GM21390 (cell line): ENCODE measurements around the gene PCDHA2.
"Not testable (repeated sequence)": the region's sequence is repeated elsewhere in the genome, so short reads cannot be mapped to it uniquely, and the experiment has no call there.

ENCODE experiments used
- ATAC-seq: cut with Tn5 transposase; IDR thresholded peaks from one replicate; pipeline ENCODE4 v1.9.1; 2021; ENCODE audit not compliant: unreplicated experiment

Gene PCDHA2

GRCh38 chr5:140794595-140795258 lies at the start of gene PCDHA2:
Gene PCDHA2, plus strand, starts transcription at chr5:140794852.
- no peak for ATAC-seq

GRCh38 chr5:140753561-140753960 lies 41.1 kb upstream of the PCDHA2 start:
- no peak for ATAC-seq

GRCh38 chr5:140764177-140764973 lies 30.3 kb upstream of the PCDHA2 start:
- no peak for ATAC-seq

GRCh38 chr5:140767444-140767843 lies 27.2 kb upstream of the PCDHA2 start:
- no peak for ATAC-seq

- ATAC-seq = no peak
Measured at GRCh38 chr5:140780512-140780911, 14.1 kb upstream of the PCDHA2 start.

- no peak for ATAC-seq
Measured at GRCh38 chr5:140785905-140786686, 8.6 kb upstream of the PCDHA2 start, which contains the start of gene PCDHA1. Gene PCDHA1, plus strand, starts transcription at chr5:140786140.

- not testable (repeated sequence) for ATAC-seq
Measured at GRCh38 chr5:140787422-140787821, 7.2 kb upstream of the PCDHA2 start.

- not testable (repeated sequence) for ATAC-seq
Measured at GRCh38 chr5:140787849-140788504, 6.7 kb upstream of the PCDHA2 start.

- ATAC-seq = no peak
Measured at GRCh38 chr5:140791089-140791488, 3.6 kb upstream of the PCDHA2 start.

GRCh38 chr5:140795259-140795641 lies 598 bp downstream of the PCDHA2 start:
- ATAC-seq = no peak

GRCh38 chr5:140796072-140796717 lies 1.5 kb downstream of the PCDHA2 start:
- ATAC-seq = not testable (repeated sequence)

GRCh38 chr5:140796718-140797095 lies 2.1 kb downstream of the PCDHA2 start:
- ATAC-seq = no peak

- no peak for ATAC-seq
Measured at GRCh38 chr5:140800816-140801493, 6.3 kb downstream of the PCDHA2 start, which contains the start of gene PCDHA3. Gene PCDHA3, plus strand, starts transcription at chr5:140801057.

GRCh38 chr5:140801494-140801841 lies 6.8 kb downstream of the PCDHA2 start:
- ATAC-seq = no peak

- ATAC-seq = not testable (repeated sequence)
Measured at GRCh38 chr5:140802381-140802780, 7.7 kb downstream of the PCDHA2 start.

GRCh38 chr5:140802781-140803271 lies 8.2 kb downstream of the PCDHA2 start:
- ATAC-seq = no peak

GRCh38 chr5:140806834-140807775 lies 12.5 kb downstream of the PCDHA2 start, which contains the start of gene PCDHA4:
Gene PCDHA4, plus strand, starts transcription at chr5:140807068.
- no peak for ATAC-seq

GRCh38 chr5:140808241-140808888 lies 13.7 kb downstream of the PCDHA2 start:
- not testable (repeated sequence) for ATAC-seq
